A673 (cell line): Measurements from ENCODE around the gene B3GAT2. TPM values are rescaled to one million over a fixed set of nuclear protein-coding genes. Genes with fewer than 3 reads are reported as not detected.
"Not testable (repeated sequence)": the region's sequence is repeated elsewhere in the genome, so short reads cannot be mapped to it uniquely, and the experiment has no call there.

Source experiments
- BruUV-seq: library from RNA; stranded (reverse); fragments of 400-500 nt; replicated peaks from 2 replicates; lab custom pipeline; 2021; lab: Mats Ljungman, UMichigan
- CTCF ChIA-PET: fragments of 300-600 bp; sonication (Branson Sonifier 250); formaldehyde crosslinking; loops from one replicate; lab custom pipeline; 2022; ENCODE audit warnings: antibody characterized with exemption; lab: Charles Lee
- POLR2A ChIA-PET: fragments of 300-600 bp; sonication (Branson Sonifier 250); formaldehyde crosslinking; loops from one replicate; lab custom pipeline; 2022; ENCODE audit warnings: antibody characterized with exemption; ENCODE audit not compliant: low non-redundant PET; lab: Charles Lee
- DNase-seq: peaks from one replicate; pipeline ENCODE4 v3.0.0-alpha.2; 2015; ENCODE audit warnings: low spot score
- H3K27ac ChIP-seq: fragments of 200-600 bp; sonication (generic); 2 replicates; pipeline ENCODE4 v1.5.1; 2016; ENCODE audit warnings: mixed run types, low read depth, mild to moderate bottlenecking, mixed read lengths, antibody characterized with exemption, low read length; ENCODE audit not compliant: poor library complexity, severe bottlenecking
- H3K27me3 ChIP-seq: fragments of 200-600 bp; sonication (generic); replicated peaks from 2 replicates; pipeline ENCODE4 v1.6.1; 2017; ENCODE audit warnings: mixed run types, low read depth, mild to moderate bottlenecking, mixed read lengths, antibody characterized with exemption, low read length; ENCODE audit not compliant: insufficient read depth, poor library complexity
- H3K36me3 ChIP-seq: fragments of 200-600 bp; sonication (generic); 2 replicates; pipeline ENCODE4 v1.6.1; 2016; ENCODE audit warnings: mixed run types, mild to moderate bottlenecking, mixed read lengths, antibody characterized with exemption, low read length; ENCODE audit not compliant: insufficient read depth, poor library complexity, severe bottlenecking
- H3K4me1 ChIP-seq: fragments of 200-600 bp; sonication (generic); 2 replicates; pipeline ENCODE4 v1.6.1; 2017; ENCODE audit warnings: mixed run types, mild to moderate bottlenecking, mixed read lengths, antibody characterized with exemption, low read length; ENCODE audit not compliant: insufficient read depth, poor library complexity, severe bottlenecking
- H3K4me3 ChIP-seq: fragments of 200-600 bp; sonication (generic); 2 replicates; pipeline ENCODE4 v1.5.1; 2016; ENCODE audit warnings: low read depth, mixed run types, mild to moderate bottlenecking, mixed read lengths, low read length; ENCODE audit not compliant: poor library complexity, severe bottlenecking
- H3K9me3 ChIP-seq: fragments of 200-600 bp; sonication (generic); 2 replicates; pipeline ENCODE4 v1.6.1; 2016; ENCODE audit warnings: mixed run types, low read depth, mild to moderate bottlenecking, mixed read lengths, antibody characterized with exemption, low read length; ENCODE audit not compliant: poor library complexity, severe bottlenecking
- EZH2 ChIP-seq: fragments of 200-600 bp; sonication (generic); IDR thresholded peaks from 2 replicates; pipeline ENCODE4 v1.6.1; 2017; ENCODE audit warnings: borderline replicate concordance, low read depth, mild to moderate bottlenecking, mixed read lengths, antibody characterized with exemption, low read length; ENCODE audit not compliant: poor library complexity, severe bottlenecking
- intact Hi-C: fragments of 100-400 bp; cut with micrococcal nuclease; formaldehyde crosslinking; loops from one replicate; pipeline ENCODE4 v1.10.0; 2022; ENCODE audit not compliant: unreplicated experiment
- total RNA-seq: library from RNA; stranded (reverse); gene quantifications from 2 replicates; pipeline ENCODE4 v1.2.3, GENCODE V29; 2021
- TF ChIP-seq, protein P1 (sequence below): fragments of 300-800, 200-600 bp; sonication (generic); conservative IDR thresholded peaks from 2 replicates; pipeline ENCODE4 v1.5.1; 2017; ENCODE audit warnings: low read depth, mild to moderate bottlenecking, antibody characterized with exemption, low read length, moderate library complexity, mixed read lengths

Gene B3GAT2
- total RNA-seq, 1 experiment from 2014 or later: not detected

DNA sequence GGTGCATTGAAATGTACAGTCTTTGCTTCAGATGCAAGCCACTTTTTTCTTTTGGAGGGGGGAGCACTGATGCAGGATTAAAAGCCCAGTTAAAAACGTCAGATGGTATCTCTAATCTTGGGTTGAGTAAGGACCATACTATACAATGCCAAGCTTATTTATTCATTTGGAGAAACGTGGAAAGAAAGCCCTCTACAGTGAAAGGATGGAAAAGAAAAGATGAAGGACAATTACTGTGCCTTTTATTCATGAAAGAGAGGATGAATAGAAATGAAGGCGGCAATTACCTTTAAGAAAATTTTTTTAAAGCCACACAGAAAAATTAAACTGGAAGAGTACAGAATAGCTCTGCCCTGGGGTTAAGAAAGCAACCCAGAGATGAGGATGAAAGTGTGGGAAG, 2.7 kb downstream of the B3GAT2 start:
- CTCF ChIA-PET: no interaction called here
- peaks cover 68% of the 10 kb centered on the region for H3K27me3 ChIP-seq

DNA sequence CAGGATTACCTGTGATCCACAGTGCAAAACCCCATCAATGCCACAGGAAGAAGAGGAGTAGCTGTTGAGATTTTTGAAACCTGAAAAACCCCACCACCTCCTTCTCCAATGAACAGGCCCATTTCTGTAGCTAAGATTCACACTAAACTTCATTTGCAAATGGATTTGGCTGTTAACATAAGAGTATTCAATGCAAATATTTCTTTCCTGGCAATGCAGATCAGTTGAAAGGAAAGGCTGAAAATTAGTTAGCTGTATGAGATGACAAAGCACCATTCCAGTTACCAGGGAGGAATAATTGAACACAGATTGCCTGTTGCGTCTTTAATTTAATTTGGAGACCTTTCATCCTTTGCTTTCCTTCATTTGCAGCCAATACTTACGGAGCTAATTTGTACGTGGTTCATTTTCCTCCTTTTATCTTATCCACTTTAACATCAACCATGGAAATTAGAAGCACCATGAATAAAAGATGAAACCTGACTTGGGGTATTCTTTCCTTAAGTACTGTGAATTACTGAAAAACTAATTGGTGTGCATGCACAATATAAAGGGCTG, 4.2 kb downstream of the B3GAT2 start:
- POLR2A ChIA-PET: no interaction called here
- intact Hi-C loops: no loop called here
- CTCF ChIA-PET: no interaction called here
- no peaks in the 10 kb centered on the region for H3K9me3 ChIP-seq
- TF ChIP-seq, protein P1, sequence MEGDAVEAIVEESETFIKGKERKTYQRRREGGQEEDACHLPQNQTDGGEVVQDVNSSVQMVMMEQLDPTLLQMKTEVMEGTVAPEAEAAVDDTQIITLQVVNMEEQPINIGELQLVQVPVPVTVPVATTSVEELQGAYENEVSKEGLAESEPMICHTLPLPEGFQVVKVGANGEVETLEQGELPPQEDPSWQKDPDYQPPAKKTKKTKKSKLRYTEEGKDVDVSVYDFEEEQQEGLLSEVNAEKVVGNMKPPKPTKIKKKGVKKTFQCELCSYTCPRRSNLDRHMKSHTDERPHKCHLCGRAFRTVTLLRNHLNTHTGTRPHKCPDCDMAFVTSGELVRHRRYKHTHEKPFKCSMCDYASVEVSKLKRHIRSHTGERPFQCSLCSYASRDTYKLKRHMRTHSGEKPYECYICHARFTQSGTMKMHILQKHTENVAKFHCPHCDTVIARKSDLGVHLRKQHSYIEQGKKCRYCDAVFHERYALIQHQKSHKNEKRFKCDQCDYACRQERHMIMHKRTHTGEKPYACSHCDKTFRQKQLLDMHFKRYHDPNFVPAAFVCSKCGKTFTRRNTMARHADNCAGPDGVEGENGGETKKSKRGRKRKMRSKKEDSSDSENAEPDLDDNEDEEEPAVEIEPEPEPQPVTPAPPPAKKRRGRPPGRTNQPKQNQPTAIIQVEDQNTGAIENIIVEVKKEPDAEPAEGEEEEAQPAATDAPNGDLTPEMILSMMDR: no peak
- no peak for TF ChIP-seq EZH2
- H3K36me3 ChIP-seq: no peaks in the 10 kb centered on the region
- no peaks in the 10 kb centered on the region for H3K4me1 ChIP-seq
- peaks cover 58% of the 10 kb centered on the region for H3K27me3 ChIP-seq
- H3K27ac ChIP-seq: no peak overlapping the region
- no peak for DNase-seq
- BruUV-seq: no TSS peak
- H3K4me3 ChIP-seq: no peak overlapping the region

More for the DNA sequence above, 2.7 kb downstream of the B3GAT2 start:
- POLR2A ChIA-PET: no interaction called here
- no peak for DNase-seq
- Histone ChIP-seq H3K4me1 (no peaks in the 10 kb centered on the region), H3K9me3 (no peaks in the 10 kb centered on the region), H3K36me3 (no peaks in the 10 kb centered on the region), H3K27ac (no peak overlapping the region), H3K4me3 (no peak overlapping the region)
- TF ChIP-seq, protein P1: no peak
- no peak for TF ChIP-seq EZH2
- no TSS peak for BruUV-seq
- intact Hi-C loops: no loop called here

DNA sequence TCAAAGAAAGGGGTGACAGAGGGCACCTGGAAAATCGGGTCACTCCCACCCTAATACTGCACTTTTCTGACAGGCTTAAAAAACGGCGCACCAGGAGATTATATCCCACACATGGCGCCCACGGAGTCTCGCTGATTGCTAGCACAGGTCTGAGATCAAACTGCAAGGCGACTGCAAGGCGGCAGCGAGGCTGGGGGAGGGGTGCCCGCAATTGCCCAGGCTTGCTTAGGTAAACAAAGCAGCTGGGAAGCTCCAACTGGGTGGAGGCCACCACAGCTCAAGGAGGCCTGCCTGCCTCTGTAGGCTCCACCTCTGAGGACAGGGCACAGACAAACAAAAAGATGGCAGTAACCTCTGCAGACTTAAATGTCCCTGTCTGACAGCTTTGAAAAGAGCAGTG, 12.5 kb downstream of the B3GAT2 start:
- POLR2A ChIA-PET, H3K4me1 ChIP-seq, H3K27me3 ChIP-seq, DNase-seq, H3K27ac ChIP-seq, H3K4me3 ChIP-seq, H3K36me3 ChIP-seq, CTCF ChIA-PET, intact Hi-C loops, BruUV-seq, H3K9me3 ChIP-seq: not testable (repeated sequence)

DNA sequence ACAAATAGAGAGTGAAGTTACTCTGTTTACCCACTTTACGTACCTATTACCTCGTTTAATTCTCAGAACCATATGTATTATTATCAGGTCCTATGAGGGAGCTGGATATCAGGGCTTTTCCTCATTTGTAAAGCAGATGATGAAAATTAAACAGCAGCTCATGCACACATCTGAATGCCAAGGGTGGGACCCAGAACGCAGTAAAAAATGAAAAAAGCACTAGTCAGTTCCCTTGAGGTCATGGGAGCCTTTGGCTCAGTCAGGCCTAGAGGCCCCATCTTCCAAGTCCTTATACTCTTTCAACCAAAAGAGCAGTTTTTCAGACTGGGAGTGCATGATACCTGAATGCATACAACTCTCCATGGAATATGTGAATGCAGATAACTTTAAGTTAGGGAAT, 23.0 kb downstream of the B3GAT2 start:
- intact Hi-C loops: no loop called here
- no peak for TF ChIP-seq EZH2
- TF ChIP-seq, protein P1: no peak
- Histone ChIP-seq H3K36me3 (no peaks in the 10 kb centered on the region), H3K4me3 (no peak overlapping the region), H3K27me3 (no peaks in the 10 kb centered on the region), H3K27ac (no peak overlapping the region), H3K4me1 (no peaks in the 10 kb centered on the region), H3K9me3 (no peaks in the 10 kb centered on the region)
- ChIA-PET POLR2A (no interaction called here), CTCF (interaction anchor here (0.5 kb wide), 1 partner anchor 78 kb away, joined by 4 read pairs; no protein-coding TSS in a partner anchor)
- no TSS peak for BruUV-seq
- no peak for DNase-seq
